Caco-2 (cell line): ENCODE measurements around the gene FHL1. TPM values are rescaled to one million over a fixed set of nuclear protein-coding genes. Genes with fewer than 3 reads are reported as not detected.

Source experiments
- BruUV-seq: library from RNA; stranded (reverse); fragments of 400-500 nt; replicated peaks from 2 replicates; lab custom pipeline; 2021; lab: Mats Ljungman, UMichigan
- CTCF ChIA-PET: fragments of 300-600 bp; sonication (Branson Sonifier 250); formaldehyde crosslinking; loops from one replicate; lab custom pipeline; 2022; ENCODE audit warnings: antibody characterized with exemption; lab: Charles Lee
- POLR2A ChIA-PET: fragments of 300-600 bp; sonication (Branson Sonifier 250); formaldehyde crosslinking; loops from one replicate; lab custom pipeline; 2022; ENCODE audit warnings: antibody characterized with exemption; lab: Charles Lee
- DNase-seq, 2 experiments: peaks; one replicate each; pipeline versions ENCODE4 v3.0.0 to v3.0.0-alpha.2; 2020 to 2022
- H3K27me3 ChIP-seq: replicated peaks from 2 replicates; pipeline ENCODE4 v1.6.0; 2011; ENCODE audit warnings: low read length; ENCODE audit not compliant: control insufficient read depth, insufficient read depth
- H3K36me3 ChIP-seq: 2 replicates; pipeline ENCODE4 v1.5.1; 2011; ENCODE audit warnings: low read length; ENCODE audit not compliant: control insufficient read depth, insufficient read depth
- H3K4me1 ChIP-seq: fragments of 250-450 bp; sonication (Bioruptor Pico); 2 replicates; pipeline ENCODE4 v1.5.1; 2020; ENCODE audit warnings: mild to moderate bottlenecking
- H3K4me3 ChIP-seq: 2 replicates; pipeline ENCODE4 v1.5.1; 2011; ENCODE audit warnings: low read depth, mild to moderate bottlenecking, control low read depth, low read length
- H3K9me3 ChIP-seq: fragments of 250-450 bp; sonication (Bioruptor Pico); 2 replicates; pipeline ENCODE4 v1.5.1; 2020; ENCODE audit warnings: mild to moderate bottlenecking, moderate library complexity
- H3K27ac Mint-ChIP-seq: one replicate; pipeline ENCODE4 v1.8.0; 2022; ENCODE audit warnings: mixed read lengths; ENCODE audit not compliant: unreplicated experiment
- H3K27me3 Mint-ChIP-seq: one replicate; pipeline ENCODE4 v1.8.0; 2022; ENCODE audit warnings: mixed read lengths; ENCODE audit not compliant: insufficient read depth, unreplicated experiment
- H3K36me3 Mint-ChIP-seq: one replicate; pipeline ENCODE4 v1.8.0; 2022; ENCODE audit warnings: mild to moderate bottlenecking, mixed read lengths; ENCODE audit not compliant: insufficient read depth, unreplicated experiment
- H3K4me1 Mint-ChIP-seq: one replicate; pipeline ENCODE4 v1.8.0; 2022; ENCODE audit warnings: low read depth, mixed read lengths; ENCODE audit not compliant: unreplicated experiment
- H3K4me3 Mint-ChIP-seq: one replicate; pipeline ENCODE4 v1.8.0; 2022; ENCODE audit warnings: mild to moderate bottlenecking, moderate library complexity, mixed read lengths; ENCODE audit not compliant: unreplicated experiment
- H3K9me3 Mint-ChIP-seq: one replicate; pipeline ENCODE4 v1.8.0; 2022; ENCODE audit warnings: mixed read lengths; ENCODE audit not compliant: unreplicated experiment
- CTCF ChIP-seq, 2 experiments: fragments of 200-600 bp in 1 of 2; IDR thresholded peaks; 1 replicate in 1 of 2; 2 replicates in 1 of 2; pipeline versions ENCODE4 v1.5.1 to v1.8.0; 2011 to 2022; ENCODE audit warnings: antibody characterized with exemption in 1 of 2, control low read depth in 1 of 2, inconsistent platforms in 1 of 2, low read depth in 1 of 2, low read length in 1 of 2, mild to moderate bottlenecking in 1 of 2, moderate library complexity in 1 of 2; ENCODE audit not compliant: insufficient read depth in 1 of 2, severe bottlenecking in 1 of 2, unreplicated experiment in 1 of 2
- intact Hi-C: fragments of 100-400 bp; cut with micrococcal nuclease; formaldehyde crosslinking; loops from one replicate; pipeline ENCODE4 v1.10.0; 2022; ENCODE audit not compliant: unreplicated experiment
- total RNA-seq: library from RNA; stranded (reverse); gene quantifications from 2 replicates; pipeline ENCODE4 v1.2.3, GENCODE V29; 2022

FHL1 gene
- total RNA-seq, 1 experiment from 2014 or later = 0.16 TPM

- no peaks in the 10 kb centered on the region for H3K27me3 Mint-ChIP-seq
- Histone ChIP-seq H3K4me1 (peaks cover 10% of the 10 kb centered on the region), H3K36me3 (no peaks in the 10 kb centered on the region), H3K4me3 (no peak overlapping the region), H3K27me3 (no peaks in the 10 kb centered on the region), H3K9me3 (no peaks in the 10 kb centered on the region)
- no peak overlapping the region for H3K27ac Mint-ChIP-seq
- ChIA-PET CTCF (interaction anchor here (0.7 kb wide), 1 partner anchor 42 kb away, joined by 3 read pairs; no protein-coding TSS in a partner anchor), POLR2A (no interaction called here)
- no peak overlapping the region for H3K4me3 Mint-ChIP-seq
- DNase-seq = no peak
- H3K9me3 Mint-ChIP-seq = no peaks in the 10 kb centered on the region
- no peaks in the 10 kb centered on the region for H3K4me1 Mint-ChIP-seq
- no TSS peak for BruUV-seq
- TF ChIP-seq CTCF (IDR thresholded peaks at IDR 0.05; ENCODE audit: insufficient read depth in 1 of 2, low read depth in 1 of 2, low read length in 1 of 2, severe bottlenecking in 1 of 2, unreplicated experiment in 1 of 2) = no peak
- H3K36me3 Mint-ChIP-seq = no peaks in the 10 kb centered on the region
- intact Hi-C loops = loop anchor here (10.0 kb wide), 1 partner anchor 60 kb away; no protein-coding TSS in a partner anchor
Measured at GRCh38 chrX:136204571-136204970, 57.2 kb downstream of the FHL1 start.

- intact Hi-C loops = loop anchor here (10.0 kb wide), 1 partner anchor 59 kb away; no protein-coding TSS in a partner anchor
- Histone ChIP-seq H3K36me3 (no peaks in the 10 kb centered on the region), H3K4me1 (peaks cover 10% of the 10 kb centered on the region), H3K27me3 (no peaks in the 10 kb centered on the region), H3K9me3 (no peaks in the 10 kb centered on the region), H3K4me3 (no peak overlapping the region)
- no TSS peak for BruUV-seq
- ChIA-PET POLR2A (no interaction called here), CTCF (no interaction called here)
- Mint-ChIP-seq H3K27ac (no peak overlapping the region), H3K4me1 (no peaks in the 10 kb centered on the region), H3K36me3 (no peaks in the 10 kb centered on the region), H3K4me3 (no peak overlapping the region), H3K27me3 (no peaks in the 10 kb centered on the region), H3K9me3 (no peaks in the 10 kb centered on the region)
- no peak for TF ChIP-seq CTCF (IDR thresholded peaks at IDR 0.05; ENCODE audit: insufficient read depth in 1 of 2, low read depth in 1 of 2, low read length in 1 of 2, severe bottlenecking in 1 of 2, unreplicated experiment in 1 of 2)
- DNase-seq = no peak
Measured at GRCh38 chrX:136205882-136206380, 58.6 kb downstream of the FHL1 start.

- intact Hi-C loops = loop anchor here (10.0 kb wide), 1 partner anchor 58 kb away; no protein-coding TSS in a partner anchor
- no TSS peak for BruUV-seq
- no peak for DNase-seq
- Histone ChIP-seq H3K4me3 (no peak overlapping the region), H3K4me1 (peaks cover 10% of the 10 kb centered on the region), H3K9me3 (no peaks in the 10 kb centered on the region), H3K27me3 (no peaks in the 10 kb centered on the region), H3K36me3 (no peaks in the 10 kb centered on the region)
- ChIA-PET POLR2A (no interaction called here), CTCF (no interaction called here)
- no peak for TF ChIP-seq CTCF (IDR thresholded peaks at IDR 0.05; ENCODE audit: insufficient read depth in 1 of 2, low read depth in 1 of 2, low read length in 1 of 2, severe bottlenecking in 1 of 2, unreplicated experiment in 1 of 2)
- Mint-ChIP-seq H3K9me3 (no peaks in the 10 kb centered on the region), H3K4me1 (no peaks in the 10 kb centered on the region), H3K4me3 (no peak overlapping the region), H3K27me3 (no peaks in the 10 kb centered on the region), H3K27ac (no peak overlapping the region), H3K36me3 (no peaks in the 10 kb centered on the region)
Measured at GRCh38 chrX:136206916-136207315, 59.6 kb downstream of the FHL1 start.
